HEK293T (cell line): ENCODE data around the gene LRRC4C.

Experiments
- ARNT ChIP-seq: fragments of 450-650 bp; IDR thresholded peaks from 2 replicates; pipeline ENCODE4 v1.6.1; 2017; ENCODE audit warnings: mild to moderate bottlenecking
- BHLHE40 ChIP-seq: fragments of 450-650 bp; IDR thresholded peaks from 2 replicates; pipeline ENCODE4 v1.6.1; 2016; ENCODE audit warnings: mild to moderate bottlenecking, moderate library complexity, borderline replicate concordance
- CTBP1 ChIP-seq: fragments of 450-650 bp; IDR thresholded peaks from 2 replicates; pipeline ENCODE4 v1.6.1; 2016; ENCODE audit warnings: borderline replicate concordance
- ELF4 ChIP-seq: fragments of 450-650 bp; IDR thresholded peaks from 2 replicates; pipeline ENCODE4 v1.6.1; 2017; ENCODE audit warnings: antibody characterized with exemption
- FOXA1 ChIP-seq: fragments of 450-650 bp; IDR thresholded peaks from 2 replicates; pipeline ENCODE4 v1.6.1; 2016; ENCODE audit warnings: mild to moderate bottlenecking
- FOXM1 ChIP-seq: fragments of 450-650 bp; IDR thresholded peaks from 2 replicates; pipeline ENCODE4 v1.6.1; 2017; ENCODE audit warnings: mild to moderate bottlenecking, borderline replicate concordance
- HDGF ChIP-seq: fragments of 450-650 bp; IDR thresholded peaks from 2 replicates; pipeline ENCODE4 v1.6.1; 2017; ENCODE audit warnings: antibody characterized with exemption, borderline replicate concordance
- L3MBTL2 ChIP-seq: fragments of 450-650 bp; conservative IDR thresholded peaks from 2 replicates; pipeline ENCODE4 v1.6.1; 2016; ENCODE audit warnings: mild to moderate bottlenecking
- SP1 ChIP-seq: fragments of 450-650 bp; IDR thresholded peaks from 2 replicates; pipeline ENCODE4 v1.6.1; 2017
- TARDBP ChIP-seq: fragments of 450-650 bp; IDR thresholded peaks from 2 replicates; pipeline ENCODE4 v1.6.1; 2016
- ZNF384 ChIP-seq: fragments of 450-650 bp; IDR thresholded peaks from 2 replicates; pipeline ENCODE4 v1.6.1; 2016

- TF ChIP-seq SP1 (no peak), L3MBTL2 (no peak), ELF4 (no peak), ARNT (no peak), BHLHE40 (no peak), FOXM1 (no peak), ZNF384 (no peak), TARDBP (no peak), FOXA1 (no peak), HDGF (no peak), CTBP1 (no peak)
Observed at GRCh38 chr11:40338062-40338461, 1121.4 kb downstream of the LRRC4C start.
